Prostate gland (tissue), 2 donors: Measurements from ENCODE around the gene AP1S3.

Source experiments
- CTCF ChIP-seq, 4 experiments: fragments of 200-600 bp in 2 of 4; fragments of 450-650 bp in 2 of 4; sonication (generic) in 2 of 4; IDR thresholded peaks; 1 replicate in 3 of 4; 2 replicates in 1 of 4; pipeline ENCODE4 v1.5.1; 2016 to 2019; ENCODE audit warnings: antibody characterized with exemption in 4 of 4, mild to moderate bottlenecking in 2 of 4, moderate library complexity in 2 of 4
- POLR2A ChIP-seq: fragments of 450-650 bp; IDR thresholded peaks from one replicate; pipeline ENCODE4 v1.6.1; 2016; ENCODE audit warnings: antibody characterized with exemption, mild to moderate bottlenecking
- POLR2AphosphoS5 ChIP-seq: sonication (generic); formaldehyde crosslinking; IDR thresholded peaks from one replicate; pipeline ENCODE4 v1.6.1; 2017; ENCODE audit warnings: antibody characterized with exemption

- TF ChIP-seq POLR2A (no peak), CTCF (IDR thresholded peaks at IDR 0.05) (no peak), POLR2AphosphoS5 (no peak)
Measured at GRCh38 chr2:223781560-223781959, 55.8 kb downstream of the AP1S3 start.
